TTC549 (cell line): Measurements from ENCODE around the gene TTC28.
"Not testable (repeated sequence)": the region's sequence is repeated elsewhere in the genome, so short reads cannot be mapped to it uniquely, and the experiment has no call there.

ENCODE experiments used
- FAIRE-seq: peaks from 2 replicates; lab custom pipeline; 2012; peaks lifted over from hg19 to GRCh38; lab: Jason Lieb, UNC

TTC28 gene

DNA sequence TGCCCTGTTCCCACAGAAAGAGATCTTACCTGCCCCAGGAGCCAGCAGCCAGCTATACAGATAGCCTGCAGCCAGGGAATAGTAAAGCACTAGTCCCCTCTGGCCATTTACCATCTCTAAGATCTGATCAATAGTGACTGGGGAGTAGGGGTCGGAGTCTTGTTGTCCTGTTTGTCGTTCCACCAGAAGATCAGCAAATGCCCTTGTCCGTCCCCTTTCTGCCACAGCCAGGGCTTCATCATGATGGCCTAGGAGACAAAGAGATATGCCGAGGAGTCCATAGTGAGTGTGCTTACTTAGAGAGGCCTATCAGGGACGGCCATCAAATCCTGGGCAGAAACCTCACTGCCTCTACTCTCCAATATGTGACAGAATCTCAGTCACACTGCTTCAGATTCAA is 583.5 kb downstream of the TTC28 start:
- FAIRE-seq: no peak

DNA sequence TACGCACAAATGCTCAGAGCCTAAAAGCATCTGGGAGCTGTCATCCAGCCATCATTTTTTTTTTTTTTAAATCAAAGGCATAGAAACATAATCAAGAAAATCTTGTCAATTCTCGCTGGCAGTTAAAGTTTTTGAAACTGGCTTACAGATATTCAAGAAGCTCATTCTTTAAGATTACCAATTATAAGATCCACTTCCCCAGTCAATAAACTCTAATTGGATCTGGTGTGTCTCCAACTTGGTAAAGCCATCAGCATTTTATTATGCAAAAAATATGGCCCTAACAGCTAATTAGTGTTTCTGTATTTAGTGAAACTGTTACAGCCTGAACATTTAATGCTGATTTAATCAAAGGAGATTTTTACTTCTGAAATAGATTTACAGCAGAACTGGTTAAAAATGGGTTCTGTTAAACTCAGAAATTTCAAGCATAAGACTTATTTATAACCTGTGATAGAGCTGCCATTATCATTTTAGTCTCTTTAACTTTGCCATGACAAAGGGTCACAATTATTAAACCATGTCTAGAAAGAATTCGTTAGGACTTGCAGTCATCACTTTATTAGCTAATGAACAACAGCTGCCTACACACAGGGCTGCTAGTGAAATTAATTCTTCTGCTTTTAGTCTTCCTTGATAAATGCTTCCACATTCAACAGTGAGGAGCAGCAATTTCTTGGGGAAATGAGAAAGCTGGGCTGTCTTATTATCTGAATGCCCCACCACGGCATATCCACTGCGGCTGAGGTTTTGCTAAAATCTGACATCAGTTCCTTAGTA is 584.1 kb downstream of the TTC28 start:
- FAIRE-seq: no peak

DNA sequence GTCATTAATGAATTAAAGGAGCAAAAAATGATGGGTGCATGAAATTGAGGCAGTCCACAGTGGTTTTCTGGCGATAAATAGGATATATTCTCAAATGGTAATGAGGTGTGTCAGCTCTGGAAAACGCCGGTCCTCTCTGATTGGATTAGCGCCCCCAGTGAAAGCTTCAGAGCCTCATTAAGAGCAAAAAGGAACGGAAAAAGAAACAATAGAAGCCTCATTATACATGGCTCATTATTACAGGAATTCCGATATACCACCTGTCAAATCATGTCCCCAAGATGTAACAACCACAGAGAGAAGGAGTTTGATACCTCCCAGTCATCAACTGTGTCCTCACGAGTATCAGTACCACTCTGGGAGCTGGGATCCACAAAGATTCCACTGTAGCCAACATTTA is 584.9 kb downstream of the TTC28 start:
- FAIRE-seq: no peak

DNA sequence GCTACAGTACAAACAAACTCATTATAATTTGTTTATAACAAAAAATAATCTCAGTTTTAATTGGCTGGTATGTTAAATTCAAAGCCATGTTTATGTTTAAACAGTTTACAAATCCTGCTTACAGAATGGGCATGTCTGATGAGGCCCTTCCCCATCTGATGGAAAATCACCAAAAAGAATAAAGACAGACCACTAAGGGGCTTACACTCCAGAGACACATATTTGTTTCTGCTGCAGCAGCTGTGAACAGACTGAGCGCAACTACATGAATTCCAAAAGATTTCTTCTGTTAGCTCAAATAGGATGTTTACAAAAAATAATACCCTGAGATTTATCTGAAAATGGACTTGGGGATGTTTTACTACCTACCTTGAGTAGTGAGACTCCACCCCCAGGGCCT is 585.9 kb downstream of the TTC28 start:
- FAIRE-seq: no peak

DNA sequence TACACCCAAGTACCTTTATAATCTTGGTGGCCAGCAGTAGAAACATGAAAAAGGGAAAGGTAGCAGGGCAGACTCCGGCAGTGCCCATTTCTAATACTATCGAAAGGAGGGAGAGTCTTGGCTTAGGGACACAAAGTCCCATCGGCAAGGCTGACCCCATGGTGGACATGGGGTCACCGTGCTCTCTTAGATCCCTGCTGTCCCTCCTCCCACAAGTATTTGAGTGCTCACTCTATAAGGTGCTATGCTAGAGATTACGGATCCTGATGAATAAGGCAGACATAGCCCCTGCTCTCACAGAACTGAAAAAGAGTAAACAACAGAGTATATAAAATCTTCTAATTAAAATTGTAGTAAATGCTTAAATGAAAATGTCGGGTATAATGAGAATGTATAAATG is 588.2 kb downstream of the TTC28 start:
- FAIRE-seq: no peak

DNA sequence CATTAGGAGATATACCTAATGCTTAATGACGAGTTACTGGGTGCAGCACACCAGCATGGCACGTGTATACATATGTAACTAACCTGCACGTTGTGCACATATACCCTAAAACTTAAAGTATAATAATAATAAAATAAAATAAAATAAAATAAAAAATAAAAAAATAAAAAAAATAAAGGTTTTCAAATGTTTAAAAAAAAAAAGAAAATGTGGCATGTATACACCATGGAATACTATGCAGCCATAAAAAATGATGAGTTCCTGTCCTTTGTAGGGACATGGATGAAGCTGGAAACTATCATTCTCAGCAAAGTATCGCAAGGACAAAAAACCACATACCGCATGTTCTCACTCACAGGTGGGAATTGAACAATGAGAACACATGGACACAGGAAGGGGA is 590.1 kb downstream of the TTC28 start:
- not testable (repeated sequence) for FAIRE-seq

DNA sequence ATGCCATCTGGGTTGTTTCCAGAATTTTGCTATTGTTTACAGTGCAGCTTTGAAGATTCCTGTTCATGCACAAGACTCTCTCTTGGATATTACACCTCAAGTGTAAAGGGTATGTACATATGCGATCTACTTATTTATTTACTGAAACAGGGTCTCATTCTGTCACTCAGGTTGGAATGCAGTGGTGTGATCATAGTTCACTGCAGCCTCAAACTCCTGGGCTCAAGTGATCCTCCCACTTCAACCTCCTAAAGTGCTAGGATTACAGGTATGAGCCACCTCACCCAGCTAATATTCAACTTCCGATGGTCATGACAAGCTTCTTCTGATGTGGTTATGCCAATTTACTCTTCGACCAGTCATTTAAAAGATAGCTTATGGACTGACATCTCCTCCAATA is 602.5 kb downstream of the TTC28 start:
- FAIRE-seq: no peak

DNA sequence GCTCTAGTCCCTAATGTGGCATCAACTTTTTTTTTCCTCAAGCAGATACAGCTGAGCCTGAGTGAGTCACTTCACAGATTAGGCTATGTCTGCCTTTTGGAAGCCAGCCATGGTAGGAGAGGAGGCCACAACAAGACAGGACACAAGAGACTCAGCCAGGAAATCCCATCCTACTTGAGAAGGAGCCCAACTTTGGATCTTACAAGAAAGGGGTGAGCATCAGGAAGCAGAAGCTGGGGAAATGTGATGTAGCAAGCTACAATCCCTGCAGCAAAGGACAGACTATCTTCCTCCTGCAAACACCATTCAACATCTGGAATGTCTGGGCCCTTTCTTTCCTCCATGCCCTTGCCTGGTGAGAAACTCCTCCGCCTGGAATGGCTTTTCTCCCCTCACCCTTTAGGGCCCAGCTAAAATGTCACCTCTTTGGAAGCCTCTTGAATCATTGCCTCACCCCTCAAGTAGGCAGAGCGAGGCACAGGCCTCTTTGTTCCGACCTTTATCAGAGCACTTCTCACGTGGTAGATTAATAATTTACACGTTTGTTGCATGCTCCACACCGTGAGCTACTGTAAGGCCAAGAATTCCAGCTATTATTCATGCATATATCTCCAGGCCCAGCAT is 604.2 kb downstream of the TTC28 start:
- no peak for FAIRE-seq

DNA sequence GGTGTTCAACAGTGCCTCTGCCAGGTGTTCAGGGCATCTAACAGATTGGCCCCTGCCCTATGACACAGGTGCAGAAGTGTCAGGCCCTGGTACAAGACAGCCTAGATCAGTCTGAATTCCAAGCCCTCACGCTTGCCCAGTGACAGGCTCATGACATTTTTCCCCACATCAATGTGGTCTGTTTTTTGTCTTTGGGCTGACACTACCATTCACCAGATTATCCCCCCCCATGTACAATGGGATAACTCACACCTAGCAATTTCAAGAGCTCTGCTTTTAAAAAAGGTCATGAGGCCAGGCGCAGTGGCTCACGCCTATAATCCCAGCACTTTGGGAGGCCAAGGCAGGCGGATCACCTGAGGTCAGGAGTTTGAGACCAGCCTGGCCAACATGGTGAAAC is 605.1 kb downstream of the TTC28 start:
- FAIRE-seq: no peak

DNA sequence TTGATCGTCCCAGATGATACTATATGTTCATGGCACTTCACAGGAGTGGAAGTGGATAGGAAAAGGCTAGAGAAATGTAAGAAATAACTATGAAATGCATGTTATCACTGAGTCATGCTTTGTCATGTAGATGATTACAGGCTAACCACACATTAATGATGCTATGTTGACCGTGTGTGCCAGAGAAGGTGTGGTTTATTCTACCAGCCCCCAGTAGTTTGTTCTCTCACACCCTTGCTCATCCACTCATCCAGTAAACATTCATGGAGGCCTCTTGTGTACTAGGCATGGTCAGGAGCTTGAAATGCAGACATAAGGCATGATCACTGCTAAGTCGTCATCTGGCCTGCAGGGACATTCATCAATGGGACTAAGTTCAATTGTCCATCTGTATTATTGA is 607.6 kb downstream of the TTC28 start:
- FAIRE-seq: no peak

DNA sequence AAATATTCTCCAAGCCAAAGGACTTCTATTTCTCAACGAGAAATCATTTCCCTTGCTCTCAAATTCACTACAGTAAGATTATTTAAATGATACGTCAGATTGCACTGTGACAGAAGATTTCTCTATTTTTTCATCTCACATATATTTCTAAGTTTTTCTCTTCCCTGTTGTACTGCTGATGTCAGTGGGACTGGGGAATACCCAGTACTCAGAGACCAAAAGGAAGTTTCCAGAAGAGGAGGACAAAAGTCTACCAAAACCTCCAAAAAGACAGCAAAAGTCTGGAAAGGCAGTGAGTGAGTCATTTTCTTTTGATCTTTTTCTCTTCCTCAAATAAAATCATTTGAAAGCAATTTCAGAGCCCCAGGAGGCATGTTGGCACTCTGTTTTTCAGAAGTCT is 610.8 kb downstream of the TTC28 start:
- no peak for FAIRE-seq

DNA sequence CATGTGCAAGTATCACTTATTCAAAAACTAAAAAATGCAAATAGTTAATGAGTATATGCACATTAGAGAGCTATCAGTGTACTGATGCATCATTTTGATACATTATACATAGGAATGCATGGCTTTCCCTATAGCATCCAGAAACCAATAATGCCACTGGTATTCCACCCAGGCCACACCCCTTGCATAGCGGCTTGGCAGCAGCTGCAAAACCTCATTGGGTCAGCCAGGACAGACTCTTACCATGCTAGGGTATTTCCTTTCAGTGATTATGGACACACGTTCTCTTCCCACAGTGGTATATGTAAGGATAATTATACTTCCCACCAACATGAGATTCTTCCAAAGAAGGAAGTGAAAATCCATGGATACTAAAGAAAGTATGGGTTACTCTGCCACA is 614.7 kb downstream of the TTC28 start:
- no peak for FAIRE-seq

DNA sequence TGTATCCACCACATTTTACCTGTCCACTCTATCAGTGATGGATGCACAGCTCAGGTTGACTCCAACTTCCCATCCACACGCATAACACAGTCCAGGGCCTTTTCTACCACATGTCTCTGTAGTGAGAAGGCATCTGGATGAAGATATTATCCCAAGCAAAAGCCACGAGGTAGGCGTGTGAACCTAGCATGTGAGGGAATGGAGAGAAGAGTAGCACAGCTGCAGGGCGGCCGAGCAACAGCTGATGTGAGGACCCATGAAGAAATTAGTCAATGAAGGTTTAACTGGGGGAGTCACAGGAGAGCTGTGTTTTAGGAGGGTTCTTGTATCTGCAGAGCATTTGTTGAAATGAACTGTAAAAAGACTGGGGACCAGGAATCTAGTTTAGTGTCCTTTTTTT is 616.0 kb downstream of the TTC28 start:
- FAIRE-seq: no peak

DNA sequence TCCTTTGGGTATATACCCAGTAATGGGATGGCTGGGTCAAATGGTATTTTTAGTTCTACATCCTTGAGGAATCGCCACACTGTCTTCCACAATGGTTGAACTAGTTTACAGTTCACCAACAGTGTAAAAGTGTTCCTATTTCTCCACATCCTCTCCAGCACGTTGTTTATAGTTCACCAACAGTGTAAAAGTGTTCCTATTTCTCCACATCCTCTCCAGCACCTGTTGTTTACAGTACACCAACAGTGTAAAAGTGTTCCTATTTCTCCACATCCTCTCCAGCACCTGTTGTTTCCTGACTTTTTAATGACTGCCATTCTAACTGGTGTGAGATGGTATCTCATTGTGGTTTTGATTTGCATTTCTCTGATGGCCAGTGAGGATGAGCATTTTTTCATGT is 619.0 kb downstream of the TTC28 start:
- not testable (repeated sequence) for FAIRE-seq

DNA sequence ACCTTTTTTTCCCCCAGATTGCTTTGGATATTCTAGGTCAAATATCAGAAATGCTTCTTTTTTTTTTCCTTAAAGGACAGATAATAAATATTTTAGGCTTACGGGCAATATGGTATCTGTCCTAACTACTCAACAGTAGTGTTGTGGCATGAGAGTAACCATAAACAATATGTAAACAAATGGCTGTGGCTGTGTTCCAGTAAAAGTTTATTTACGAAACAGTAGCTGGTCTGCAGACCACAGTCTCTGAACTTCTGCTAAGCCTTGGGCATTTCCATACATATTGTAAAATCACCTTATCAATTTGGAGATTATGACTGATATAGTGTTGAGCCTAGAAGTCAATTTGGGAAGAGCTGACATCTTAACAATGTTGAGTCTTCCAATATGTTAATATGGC is 621.6 kb downstream of the TTC28 start:
- FAIRE-seq: no peak

DNA sequence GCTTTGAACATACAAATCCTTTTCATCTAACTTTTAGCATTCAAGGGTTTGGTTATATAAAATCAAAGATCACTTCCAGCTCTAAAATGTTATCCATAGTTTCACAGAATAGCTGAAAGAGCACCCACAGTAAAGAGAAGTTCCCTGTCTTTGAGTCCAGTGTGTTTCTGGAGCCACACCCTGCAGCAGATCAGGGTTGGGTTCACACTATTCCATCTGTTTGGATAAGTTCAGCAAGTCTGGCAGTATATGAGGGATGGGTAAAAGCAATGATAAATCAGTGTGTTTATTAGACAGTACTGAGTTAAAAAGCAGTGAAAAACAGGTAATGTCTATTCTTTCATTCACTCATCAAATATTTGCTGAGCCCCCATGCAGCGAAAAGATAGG is 624.8 kb downstream of the TTC28 start:
- FAIRE-seq: no peak

DNA sequence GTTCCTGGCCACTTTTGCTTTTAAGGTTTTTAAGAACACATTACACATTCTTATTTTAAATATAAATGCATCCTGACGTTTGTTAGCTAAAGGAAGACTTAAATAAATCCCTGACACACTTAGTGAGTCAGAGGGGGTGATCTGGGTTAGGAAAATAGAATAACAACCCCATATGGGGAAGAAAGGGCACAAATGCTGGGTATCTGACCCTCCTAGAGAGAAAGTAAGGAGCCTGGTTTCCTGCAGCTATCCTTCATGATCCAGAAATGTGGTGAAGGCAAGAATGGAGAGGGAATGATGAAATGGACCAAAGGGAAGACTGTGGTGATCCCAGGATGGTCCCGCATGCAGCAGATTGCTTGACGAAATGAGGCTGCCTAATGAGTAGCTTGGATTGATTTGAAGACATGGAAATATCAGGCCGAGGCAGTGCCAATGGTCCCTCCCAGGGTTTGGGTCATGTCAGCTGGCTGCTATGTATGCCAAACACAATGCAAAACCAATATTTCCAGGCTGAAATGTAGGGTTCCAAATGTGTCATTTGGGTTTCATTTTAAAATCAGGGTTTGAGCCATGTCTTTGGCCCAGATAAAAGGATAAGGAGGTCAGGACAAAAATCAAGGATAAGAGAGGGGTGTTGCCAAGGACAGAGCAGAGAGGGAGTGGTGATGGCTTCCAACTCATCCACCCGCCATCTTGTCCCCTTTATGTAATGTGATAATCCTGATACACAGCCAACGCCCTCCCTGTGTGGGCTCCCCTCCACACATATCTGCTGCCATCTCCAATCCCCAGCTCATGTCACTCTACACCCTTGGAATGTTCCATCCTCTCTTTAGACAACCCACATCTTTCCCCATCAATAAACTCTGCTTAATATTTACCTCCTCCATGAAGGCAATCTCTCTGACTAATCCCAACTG is 625.5 kb downstream of the TTC28 start:
- no peak for FAIRE-seq

DNA sequence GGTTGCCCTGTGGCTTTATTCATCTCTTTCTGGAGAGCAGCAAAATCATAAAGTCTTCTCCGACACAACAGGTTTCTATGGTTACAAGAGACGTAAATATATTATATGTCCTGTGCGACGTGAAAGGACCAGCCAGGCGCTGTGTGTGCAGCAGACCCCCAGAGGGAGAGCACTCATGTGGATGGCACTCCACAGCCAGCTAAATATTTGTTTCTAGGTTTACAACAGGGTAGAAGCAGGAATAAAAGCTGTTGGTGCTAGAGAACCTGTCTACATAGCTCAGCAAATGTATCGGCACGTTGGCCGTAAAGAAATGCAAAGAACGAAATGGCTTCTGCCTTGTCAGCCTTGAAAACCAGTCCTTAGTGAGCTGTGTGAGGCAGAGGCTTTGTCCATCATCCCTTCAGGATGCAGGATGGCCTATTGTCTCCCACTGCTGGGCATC is 626.8 kb downstream of the TTC28 start:
- FAIRE-seq: no peak

DNA sequence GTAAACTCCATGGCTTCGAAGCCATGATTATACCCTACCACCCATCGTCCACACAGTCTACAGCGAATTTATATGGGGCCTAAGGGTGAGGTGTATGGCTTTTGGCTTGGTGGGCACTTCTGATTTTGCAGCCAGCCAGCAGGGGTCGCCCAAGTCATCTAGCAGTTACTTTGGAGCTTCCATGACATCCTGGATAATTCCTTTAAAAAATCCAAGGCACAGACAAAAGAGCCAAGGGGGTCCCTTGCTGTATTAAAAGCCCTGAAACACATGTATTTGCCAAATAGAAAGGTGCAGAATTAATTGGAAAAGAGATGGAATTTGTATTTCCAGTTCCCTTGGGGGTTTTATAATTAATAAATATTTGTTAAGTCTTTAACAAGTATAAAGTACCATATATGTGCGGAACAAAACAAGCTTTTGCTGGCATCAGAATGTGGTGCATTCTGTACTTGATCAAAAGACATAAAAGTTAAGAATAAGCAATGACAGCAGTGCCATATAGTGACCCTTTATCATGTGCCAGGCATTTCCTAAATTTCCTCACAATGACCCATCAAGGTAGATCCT is 627.8 kb downstream of the TTC28 start:
- no peak for FAIRE-seq

DNA sequence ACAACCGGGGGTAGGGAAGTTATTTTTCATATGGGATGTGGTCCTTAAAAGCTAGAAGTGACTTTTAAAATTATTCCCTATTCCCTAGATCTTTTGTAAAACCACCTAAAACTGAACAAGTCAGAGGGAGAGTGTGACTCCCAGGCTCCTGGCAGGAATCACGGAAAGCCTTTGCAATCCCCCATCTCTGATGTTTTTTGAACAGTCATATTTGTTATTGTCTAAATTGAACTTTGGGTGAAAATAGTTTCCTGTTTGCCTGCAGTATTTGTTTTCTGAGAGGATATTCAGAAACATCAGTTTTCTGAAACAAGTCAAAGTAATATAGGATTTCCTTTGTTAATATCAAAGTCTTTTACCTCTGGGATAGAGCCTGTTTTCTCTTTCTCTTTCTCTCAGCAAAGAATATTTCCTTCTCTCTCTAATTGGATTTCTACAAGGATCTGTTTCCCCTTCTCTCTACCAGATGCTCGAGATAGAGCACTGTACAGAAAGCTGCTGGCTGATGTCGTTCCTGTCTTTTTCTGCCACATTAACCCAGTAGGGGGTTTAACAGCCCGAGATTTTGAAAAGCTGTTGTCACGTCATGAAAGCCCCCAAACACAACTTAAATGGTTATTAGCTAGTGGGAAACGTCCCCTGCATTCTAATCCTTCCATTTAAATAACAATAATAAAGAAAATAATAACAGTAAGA is 628.4 kb downstream of the TTC28 start:
- no peak for FAIRE-seq

DNA sequence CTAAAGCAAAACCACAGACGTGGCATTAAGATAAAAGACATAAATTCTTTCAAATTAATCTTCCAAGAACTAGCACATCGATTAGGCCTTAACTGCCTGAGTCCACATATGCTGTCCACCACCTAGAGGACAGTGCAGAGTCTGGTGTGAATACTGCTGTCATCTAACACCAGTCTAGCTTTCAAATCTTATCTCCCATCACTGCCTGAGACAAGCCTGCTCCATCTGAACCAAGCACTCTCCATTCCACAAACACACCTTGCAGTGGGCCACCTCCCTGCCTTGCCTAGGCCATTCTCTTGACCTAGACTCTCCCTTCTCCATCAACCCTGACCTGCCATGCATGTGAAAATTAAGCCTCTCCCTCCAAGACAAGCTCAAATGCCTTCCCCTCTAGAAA is 631.1 kb downstream of the TTC28 start:
- no peak for FAIRE-seq

DNA sequence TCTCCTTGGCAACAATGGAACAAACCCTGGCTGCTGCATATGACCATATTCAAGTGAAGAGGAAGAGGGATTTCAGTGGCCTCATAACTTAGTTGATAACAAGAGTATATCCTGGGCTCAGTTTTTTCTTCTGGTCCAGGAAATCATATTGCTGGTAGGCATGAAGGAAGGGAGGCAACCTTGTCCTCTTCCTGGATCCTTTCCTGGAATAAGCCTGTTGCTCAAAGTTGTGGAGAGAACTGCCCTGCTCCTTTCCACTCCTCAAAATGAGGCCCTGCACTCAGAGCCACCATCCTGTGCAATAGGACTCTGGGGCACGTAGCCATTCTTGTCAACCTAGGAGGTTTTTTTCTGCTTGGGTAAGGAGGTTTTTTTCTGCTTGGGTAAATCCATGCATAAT is 631.9 kb downstream of the TTC28 start:
- no peak for FAIRE-seq
